Stimulated activated CD8-positive, alpha-beta memory T cell treated with anti-CD3 and anti-CD28 coated beads, Interleukin-15, amount 100 ng/mL, for 1 hour (primary cell): ENCODE results near the gene CA4.
"Not testable (repeated sequence)": the region's sequence is repeated elsewhere in the genome, so short reads cannot be mapped to it uniquely, and the experiment has no call there.

ENCODE experiments used
- DNase-seq: peaks from one replicate; pipeline ENCODE4 v3.0.0-alpha.2; 2020; ENCODE audit warnings: low read depth

Gene CA4

DNA sequence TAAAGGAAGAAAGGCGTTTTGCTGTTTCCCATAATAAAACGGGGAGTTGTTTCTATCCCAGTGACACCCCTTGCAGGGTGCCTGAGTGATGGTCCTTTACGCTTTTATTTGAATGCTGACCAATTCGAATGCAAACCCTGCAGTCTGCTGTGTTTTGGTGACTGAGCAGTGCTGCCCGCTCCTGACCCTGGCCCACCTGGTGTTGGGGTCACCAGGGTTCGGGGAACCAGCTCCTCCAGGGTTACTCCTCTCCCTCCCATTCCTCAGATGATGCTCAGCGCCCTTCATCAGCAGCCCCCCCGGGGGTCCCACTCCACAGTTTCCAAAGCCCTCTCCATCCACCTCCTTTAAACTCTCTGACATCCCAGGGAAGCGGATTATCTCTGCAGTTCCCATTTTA, 6.0 kb downstream of the CA4 start:
- DNase-seq, result no peak

GRCh38 chr17:60156746-60157145, 7.0 kb downstream of the CA4 start:
- no peak for DNase-seq

DNA sequence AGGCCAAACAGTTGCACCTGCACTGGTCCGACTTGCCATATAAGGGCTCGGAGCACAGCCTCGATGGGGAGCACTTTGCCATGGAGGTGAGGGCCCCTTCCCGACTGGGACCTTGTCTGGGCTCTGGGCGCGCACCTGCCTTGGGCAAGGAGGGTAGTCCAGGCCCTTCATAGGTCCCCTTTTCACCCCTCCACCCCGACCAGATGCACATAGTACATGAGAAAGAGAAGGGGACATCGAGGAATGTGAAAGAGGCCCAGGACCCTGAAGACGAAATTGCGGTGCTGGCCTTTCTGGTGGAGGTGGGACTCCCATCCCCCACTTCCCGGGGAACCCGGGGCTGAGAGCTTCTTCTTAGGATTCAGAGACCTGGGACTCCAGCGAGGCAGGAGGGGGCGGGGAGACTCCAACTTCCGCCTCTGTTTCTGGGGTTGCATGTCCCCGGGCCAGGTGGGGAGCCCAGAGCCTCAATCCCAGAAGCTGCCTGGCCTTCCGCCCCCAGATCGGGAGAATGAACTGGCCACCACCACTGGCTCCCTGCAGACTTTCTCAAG, 7.8 kb downstream of the CA4 start:
- DNase-seq, result no peak

GRCh38 chr17:60158751-60159478, 9.1 kb downstream of the CA4 start:
- DNase-seq, result no peak

DNA sequence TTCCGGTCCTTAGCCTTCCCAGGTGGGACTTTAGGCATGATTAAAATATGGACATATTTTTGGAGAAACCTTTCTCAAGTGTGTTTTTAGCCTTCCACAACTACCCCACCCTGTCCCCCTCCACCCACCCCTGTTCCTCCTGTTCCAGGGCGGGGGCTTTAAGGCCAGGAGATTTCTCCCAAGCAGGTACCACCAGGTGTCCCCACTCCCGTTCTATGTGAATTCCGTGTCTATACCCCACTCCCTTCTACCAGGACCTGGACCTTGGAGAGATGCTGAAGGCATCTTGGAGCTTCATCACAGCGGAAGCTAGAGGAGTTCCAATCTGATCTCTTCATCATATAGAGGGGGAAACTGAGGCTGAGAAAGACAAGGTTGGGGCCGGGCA, 9.7 kb downstream of the CA4 start:
- DNase-seq, result no peak

- no peak for DNase-seq
Measured at GRCh38 chr17:60160829-60161501, 11.2 kb downstream of the CA4 start.

- no peak for DNase-seq
Measured at GRCh38 chr17:60161598-60162330, 12.0 kb downstream of the CA4 start.

DNA sequence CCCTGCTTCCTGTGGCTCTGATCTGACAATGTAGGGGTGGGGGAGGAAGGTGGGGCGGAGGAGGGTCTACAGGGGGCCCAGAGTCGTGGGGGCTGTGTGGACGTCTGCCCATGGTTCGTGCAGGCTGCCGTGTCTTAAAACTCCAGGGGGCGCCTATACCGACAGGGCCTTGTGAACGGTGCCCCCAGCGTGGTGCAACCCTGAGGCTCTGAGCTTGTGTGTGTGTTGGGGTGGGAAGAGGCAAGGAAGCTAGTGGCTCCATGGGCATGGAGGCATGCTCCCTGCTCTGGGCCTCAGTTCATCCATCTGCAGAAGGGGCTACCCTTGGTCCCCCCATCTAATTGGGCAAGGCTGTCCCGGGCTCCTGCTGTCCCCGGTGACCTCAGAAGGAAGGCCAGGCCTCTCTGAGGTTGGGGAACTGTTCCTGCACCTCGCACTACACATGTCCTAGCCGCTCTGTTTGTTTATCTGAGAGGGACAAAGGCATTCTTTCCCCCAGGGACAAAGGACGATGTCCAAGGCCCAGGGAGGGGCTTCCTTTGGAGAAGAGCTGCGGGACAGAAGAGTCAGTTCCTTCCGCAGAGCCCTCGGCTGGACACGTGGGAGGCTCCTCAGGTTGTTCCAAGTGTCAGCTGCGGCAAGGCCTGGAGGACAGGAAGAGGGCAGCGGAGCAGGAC, 13.5 kb downstream of the CA4 start:
- DNase-seq, result no peak

DNA sequence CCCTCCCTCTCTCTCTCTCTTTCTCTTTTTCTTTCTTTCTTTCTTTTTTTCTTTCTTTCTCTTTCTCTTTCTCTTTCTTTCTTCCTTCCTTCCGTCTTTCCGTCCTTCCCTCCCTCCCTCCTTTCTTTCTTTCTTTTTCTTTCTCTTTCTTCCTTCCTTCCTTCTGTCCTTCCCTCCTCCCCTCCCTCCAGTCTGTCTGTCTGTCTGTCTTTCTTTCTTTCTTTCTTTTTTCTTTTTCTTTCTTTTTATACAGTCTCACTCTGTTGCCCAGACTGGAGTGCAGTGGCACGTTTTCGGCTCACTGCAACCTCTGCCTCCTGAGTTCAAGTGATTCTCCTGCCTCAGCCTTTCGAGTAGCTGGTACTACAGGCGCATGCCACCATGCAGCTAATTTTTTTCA, 14.4 kb downstream of the CA4 start:
- no peak for DNase-seq

DNA sequence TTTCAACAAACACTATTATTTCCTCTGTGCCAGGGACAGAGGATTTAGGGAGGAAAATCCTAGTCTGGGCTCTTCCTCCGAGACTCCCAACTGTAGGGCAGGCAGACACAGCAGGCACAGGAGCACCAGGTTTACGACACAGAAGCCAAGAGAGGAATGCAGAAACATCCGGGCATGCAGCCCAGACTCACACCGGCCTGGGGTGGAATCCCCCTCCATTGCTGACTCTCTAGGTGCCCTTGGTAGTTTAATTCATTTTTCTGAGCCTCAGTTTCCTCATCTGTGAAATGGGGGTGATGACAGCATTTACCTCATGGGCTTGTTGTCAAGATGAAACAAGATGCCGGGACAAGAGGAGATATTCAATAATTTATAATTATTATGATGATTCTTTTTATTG, 14.9 kb downstream of the CA4 start:
- DNase-seq, result no peak

- no peak for DNase-seq
Measured at GRCh38 chr17:60165223-60165622, 15.4 kb downstream of the CA4 start.

DNA sequence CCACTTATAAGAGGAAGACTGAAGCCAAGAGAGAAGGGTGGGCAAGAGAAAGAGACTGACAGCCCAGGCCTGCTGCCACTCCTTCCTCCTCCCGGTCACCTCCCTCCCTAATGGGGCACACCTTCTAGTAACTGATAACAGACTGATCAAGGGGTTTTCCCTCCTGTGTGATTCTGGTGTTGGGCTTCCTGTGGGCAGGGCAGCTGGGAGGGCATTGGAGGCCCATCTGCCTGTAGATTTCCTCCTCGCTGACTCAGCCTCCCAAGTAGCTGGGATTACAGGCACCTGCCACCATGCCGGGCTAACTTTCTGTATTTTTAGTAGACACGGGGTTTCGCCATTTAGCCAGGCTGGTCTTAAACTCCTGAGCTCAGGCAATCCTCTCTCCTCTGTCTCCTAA, 16.2 kb downstream of the CA4 start:
- no peak for DNase-seq

GRCh38 chr17:60167065-60167741, 17.4 kb downstream of the CA4 start:
- DNase-seq, result no peak

DNA sequence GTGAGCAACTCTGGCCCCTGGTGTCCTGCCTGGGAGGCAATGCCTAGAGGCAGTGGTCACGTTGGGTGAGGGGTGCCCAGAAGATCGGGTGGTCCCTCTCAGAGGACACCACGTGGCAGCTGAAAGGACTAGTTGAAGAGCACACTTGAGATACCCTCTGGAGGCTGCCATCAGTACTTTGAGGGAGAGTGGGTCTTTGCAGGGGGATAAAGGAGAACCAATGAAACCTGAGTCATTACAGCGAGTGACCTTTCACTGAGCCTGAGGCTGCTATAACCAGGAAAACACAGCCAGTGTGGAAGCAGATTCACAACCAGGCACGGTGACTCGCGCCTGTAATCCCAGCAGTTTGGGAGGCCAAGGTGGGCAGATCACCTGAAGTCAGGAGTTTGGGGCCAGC, 18.9 kb downstream of the CA4 start:
- no peak for DNase-seq

- no peak for DNase-seq
Measured at GRCh38 chr17:60169921-60170817, 20.4 kb downstream of the CA4 start.

GRCh38 chr17:60170835-60171752, 21.3 kb downstream of the CA4 start:
- DNase-seq, result no peak

DNA sequence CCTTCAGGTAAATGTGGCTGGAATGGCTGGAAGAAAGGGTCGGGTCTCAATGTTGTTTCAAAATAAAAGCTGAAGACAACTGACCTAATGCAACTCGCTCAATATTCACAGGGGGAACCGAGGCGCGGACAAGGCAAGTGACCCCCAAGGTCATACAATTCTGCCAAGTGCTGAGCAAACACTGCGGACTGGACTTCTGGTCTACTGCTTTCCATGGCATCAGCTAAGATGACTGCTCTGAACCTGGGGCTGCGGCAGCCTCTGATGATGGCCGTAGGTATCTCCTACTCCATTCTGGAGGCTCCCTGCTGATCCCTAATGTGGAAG, 21.9 kb downstream of the CA4 start:
- no peak for DNase-seq

DNA sequence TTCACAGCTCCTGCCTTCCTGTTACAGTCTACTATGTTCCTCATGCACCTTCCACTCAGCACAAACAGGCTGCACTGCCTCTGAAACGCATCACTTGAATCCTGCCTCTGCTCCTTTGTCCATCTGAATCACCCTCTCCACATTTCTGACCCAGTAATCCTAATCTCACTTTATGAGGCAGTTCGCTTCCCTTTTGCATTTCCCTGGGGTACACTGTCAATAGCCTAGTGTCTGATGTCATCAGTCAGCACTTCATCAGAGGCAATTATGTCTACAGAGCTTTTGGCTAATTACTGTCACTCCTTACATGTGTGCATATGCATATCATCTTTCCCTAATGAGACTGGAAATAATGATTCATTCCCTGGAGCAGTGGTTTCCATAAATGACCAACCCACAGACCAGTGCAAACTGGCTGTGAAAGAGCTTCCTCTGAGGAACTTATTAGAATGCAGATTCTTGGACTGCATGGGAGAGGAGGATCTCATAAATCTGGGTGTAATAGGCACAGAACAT, 23.6 kb downstream of the CA4 start:
- no peak for DNase-seq

DNA sequence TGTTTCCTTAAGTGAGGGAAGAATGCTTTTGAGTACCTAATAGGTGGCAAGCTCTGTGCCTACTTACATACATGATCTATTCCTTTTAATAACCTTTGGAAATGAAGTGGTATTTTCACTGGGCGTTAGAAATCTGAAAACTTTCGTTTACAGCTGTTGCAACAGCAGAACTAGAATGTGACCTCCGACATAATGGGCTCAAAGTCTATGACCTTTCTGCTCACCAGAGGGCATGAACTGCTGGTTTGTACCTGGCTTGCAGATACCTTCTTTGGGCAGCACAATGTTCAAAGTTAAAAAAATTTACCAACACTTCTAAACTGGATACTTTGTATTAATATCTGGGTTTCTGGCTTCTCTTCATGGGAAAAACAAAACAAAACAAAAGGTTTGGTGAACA, 24.3 kb downstream of the CA4 start:
- DNase-seq, result no peak

DNA sequence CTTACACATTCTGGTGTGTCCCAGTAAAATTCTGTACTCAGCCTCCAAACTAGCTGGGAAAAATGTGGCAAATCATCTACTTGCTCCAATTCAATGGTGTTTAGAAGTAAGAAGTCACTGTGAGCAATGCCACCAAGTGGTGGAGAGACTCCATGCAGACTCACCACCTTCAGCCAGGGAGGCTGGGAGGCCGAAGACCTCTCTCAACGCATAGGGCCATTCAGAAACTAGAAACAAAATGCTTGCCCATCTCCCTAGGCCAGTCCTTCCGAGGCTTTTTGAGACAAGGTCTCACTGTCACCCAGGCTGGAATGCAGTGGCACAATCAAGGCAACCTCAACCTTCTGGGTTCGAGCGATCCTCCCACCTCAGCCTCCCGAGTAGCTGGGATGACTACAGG, 25.0 kb downstream of the CA4 start:
- DNase-seq, result not testable (repeated sequence)
